RKO (cell line): Measurements from ENCODE around the gene AHSG.

Experiments
- DNase-seq: peaks from one replicate; pipeline ENCODE4 v3.0.0-alpha.2; 2016; ENCODE audit warnings: low spot score

The AHSG gene

GRCh38 chr3:186642014-186642413 lies 29.2 kb downstream of the AHSG start:
- DNase-seq, result no peak

DNA sequence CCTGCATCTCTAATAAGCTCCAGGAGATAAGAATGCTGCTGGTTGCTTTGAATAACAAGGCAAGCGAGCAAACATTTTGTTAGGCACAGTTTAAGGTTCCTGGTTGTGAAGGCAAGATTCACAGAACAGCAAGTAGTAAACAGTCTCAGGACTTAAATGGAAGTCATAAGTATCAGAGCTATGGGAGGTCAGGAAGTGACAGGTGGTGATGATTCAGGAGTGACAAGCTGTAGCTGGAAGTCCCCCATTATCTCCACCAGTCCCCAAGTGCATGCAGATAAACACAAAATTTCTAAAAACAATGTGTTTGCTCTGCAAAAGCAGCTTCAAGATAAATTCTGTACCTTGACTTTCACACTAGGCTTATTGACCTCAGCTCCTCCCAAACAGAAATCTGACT lies 30.6 kb downstream of the AHSG start:
- DNase-seq, result peak; percentile 16

DNA sequence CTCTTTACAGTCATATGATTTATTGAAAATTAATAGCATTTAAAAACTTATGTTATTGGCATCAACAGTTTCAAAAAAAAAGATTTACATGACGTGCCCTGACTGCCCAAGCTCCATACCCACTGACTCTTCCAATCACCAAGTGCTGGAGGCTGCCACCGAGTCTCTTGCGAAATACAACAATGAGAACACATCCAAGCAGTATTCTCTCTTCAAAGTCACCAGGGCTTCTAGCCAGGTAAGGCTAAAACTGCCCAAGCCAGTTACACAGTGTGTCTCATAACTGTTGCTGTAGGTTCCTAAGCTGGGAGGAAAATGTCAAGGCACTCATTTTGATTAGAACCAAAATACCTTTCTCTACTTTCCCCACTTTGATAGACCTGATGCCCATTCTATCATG lies 31.8 kb downstream of the AHSG start:
- no peak for DNase-seq

DNA sequence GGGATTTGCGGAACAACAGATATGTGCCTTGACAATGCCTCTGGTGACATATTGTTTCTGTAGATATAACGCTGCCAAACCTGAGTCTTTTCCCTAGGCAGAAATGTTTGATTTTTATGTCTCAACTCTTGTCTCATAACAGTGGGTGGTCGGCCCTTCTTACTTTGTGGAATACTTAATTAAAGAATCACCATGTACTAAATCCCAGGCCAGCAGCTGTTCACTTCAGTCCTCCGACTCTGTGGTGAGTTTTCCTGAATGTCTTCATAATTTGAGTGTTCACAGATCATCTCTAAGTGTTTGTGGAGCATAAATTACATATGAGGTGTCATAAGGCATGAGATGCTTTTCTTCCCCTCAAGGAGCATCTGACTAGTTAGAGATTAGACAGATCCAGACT lies 33.2 kb downstream of the AHSG start:
- no peak for DNase-seq

DNA sequence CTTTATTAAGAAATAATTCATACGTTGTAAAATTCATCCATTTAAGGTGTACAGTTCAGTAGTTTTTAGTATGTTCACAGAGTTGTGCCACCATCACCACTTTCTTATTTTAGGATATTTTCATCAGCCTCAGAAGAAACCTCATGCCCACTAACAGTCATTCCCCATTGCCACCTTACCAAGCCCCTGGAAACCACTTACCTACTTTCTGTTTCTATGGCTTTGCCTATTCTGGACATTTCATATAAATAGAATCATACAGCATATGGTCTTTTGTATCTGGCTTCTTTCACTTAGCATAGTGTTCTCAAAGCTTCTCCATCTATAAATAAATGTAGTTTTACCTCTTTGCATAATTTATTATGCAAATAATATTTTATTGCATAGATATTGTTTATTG lies 34.0 kb downstream of the AHSG start:
- no peak for DNase-seq

DNA sequence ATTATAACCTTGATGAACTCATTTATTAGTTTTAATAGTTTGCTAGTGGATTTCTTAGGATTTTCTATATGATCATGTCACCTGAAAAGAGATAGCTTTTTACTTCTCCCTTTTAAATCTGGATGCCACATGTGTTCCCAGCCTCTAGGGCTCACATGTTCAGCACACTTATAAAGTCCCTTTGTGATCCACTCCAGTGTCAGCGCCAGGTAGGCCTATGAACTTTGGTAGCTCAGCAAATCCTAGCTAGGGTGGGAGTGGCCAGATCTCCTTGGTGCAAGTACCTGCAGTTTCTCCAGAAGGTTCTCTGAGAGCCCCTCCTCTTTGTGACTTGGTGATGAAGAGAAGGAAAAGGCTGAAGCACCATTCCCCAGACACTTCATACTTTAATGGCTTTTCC lies 36.0 kb downstream of the AHSG start:
- no peak for DNase-seq

- no peak for DNase-seq
Observed at GRCh38 chr3:186651678-186652215, 38.9 kb downstream of the AHSG start.

- no peak for DNase-seq
Observed at GRCh38 chr3:186653080-186653707, 40.3 kb downstream of the AHSG start.

DNA sequence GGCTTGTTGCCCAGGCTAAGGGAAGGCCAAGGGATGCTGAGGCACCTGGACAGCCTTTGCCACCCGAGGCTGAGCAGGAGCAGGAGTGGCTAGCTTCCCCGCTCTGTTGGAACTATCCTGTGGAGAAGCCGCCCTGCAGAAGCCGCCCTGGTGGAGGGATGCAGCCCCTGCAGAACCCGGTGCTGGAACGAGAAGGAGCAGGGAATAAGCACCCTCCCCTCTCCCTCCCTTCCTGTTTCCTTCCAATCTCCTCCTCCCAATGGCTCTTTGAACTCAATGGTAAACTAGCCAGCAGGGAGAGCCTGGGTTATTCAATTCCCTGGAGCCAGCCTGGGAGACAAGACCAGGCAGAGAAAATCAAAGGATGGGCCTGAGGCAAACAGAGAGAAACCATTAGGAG lies 41.1 kb downstream of the AHSG start:
- peak; percentile 4 for DNase-seq

GRCh38 chr3:186663361-186664118 lies 50.7 kb downstream of the AHSG start:
- no peak for DNase-seq

DNA sequence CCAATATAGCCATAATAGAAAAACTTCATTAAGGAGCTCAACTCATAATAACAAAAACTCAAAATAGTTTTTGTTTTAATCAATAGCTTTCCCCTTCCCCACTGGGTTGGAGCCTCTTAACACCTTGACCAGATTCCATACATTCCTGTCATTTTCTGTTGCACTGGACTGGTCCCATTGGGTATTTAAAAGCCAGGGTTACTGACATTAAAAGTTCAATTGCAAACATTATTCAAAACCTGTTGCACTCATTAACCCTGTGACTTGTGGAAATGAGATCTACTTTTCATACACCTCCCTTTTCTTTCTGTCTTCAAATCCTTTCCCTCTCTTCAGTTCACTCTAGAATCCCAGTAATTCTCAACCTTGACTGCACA lies 51.2 kb downstream of the AHSG start:
- no peak for DNase-seq

GRCh38 chr3:186664506-186664905 lies 51.6 kb downstream of the AHSG start:
- DNase-seq, result no peak

DNA sequence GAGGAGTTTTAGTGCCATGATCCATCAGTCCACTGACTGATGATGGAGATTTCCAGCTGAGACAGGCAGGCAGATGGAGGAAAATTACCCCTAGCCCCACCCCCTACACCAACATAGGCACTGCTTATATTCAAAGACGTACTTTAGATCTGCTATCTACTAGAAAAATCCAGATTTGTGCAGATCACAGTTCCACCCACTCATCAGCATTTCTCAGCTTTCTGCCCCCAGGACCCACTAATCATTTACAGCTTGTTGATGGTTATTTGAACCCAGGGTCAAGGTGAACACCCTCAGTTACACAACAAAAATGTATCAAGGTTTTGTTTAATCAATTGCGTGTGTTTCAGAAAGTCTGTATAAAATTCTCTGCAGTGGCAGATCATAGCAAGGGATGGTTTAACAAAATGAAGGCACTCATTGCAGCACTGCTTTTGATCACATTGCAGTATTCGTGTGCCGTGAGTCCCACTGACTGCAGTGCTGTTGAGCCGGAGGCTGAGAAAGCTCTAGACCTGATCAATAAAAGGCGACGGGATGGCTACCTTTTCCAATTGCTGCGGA lies 52.8 kb downstream of the AHSG start, which contains the start of gene HRG:
HRG (plus strand) TSS at position 390 of the 564 bp plus-strand sequence; CDS start at position 408, 18 bp downstream.
- no peak for DNase-seq

DNA sequence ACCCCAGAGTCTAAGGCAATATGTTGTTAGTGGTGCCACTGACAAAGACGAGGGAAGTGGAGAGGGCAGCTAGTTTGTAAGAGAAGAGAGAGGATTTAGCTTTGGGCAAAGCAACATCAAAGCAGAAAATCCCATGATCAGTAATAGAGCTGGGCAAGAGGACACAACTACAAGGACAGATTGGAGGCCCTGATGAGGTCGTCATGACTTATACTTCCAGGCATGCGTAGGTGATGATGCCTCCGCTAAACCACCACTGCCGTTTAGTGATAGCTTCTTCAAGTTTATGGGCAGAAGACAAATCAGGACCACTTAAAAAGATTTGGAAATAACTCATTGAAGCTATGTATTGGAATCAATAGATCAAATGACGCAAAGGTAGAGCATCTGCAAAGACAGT lies 55.6 kb downstream of the AHSG start:
- no peak for DNase-seq

GRCh38 chr3:186669378-186670084 lies 56.7 kb downstream of the AHSG start:
- DNase-seq, result no peak

- DNase-seq, result no peak
Observed at GRCh38 chr3:186670155-186670554, 57.3 kb downstream of the AHSG start.
